H9 (cell line): ENCODE results near the gene EZH2. TPM values are rescaled to one million over a fixed set of nuclear protein-coding genes. Genes with fewer than 3 reads are reported as not detected.

ENCODE experiments used
- DNase-seq: peaks from one replicate; pipeline ENCODE4 v3.0.0-alpha.2; 2017
- H2AFZ ChIP-seq: one replicate; pipeline ENCODE4 v1.6.1; 2013; ENCODE audit warnings: mild to moderate bottlenecking, low read length, control low read depth, moderate library complexity
- H2AK5ac ChIP-seq: 2 replicates; pipeline ENCODE4 v1.6.1; 2013; ENCODE audit warnings: low read length, control low read depth, mixed read lengths; ENCODE audit not compliant: insufficient read length
- H2BK120ac ChIP-seq: one replicate; pipeline ENCODE4 v1.6.1; 2013; ENCODE audit warnings: low read depth, mild to moderate bottlenecking, low read length, control low read depth, inconsistent platforms; ENCODE audit not compliant: poor library complexity, severe bottlenecking
- H2BK12ac ChIP-seq: 2 replicates; pipeline ENCODE4 v1.6.1; 2013; ENCODE audit warnings: low read length, control low read depth, mixed read lengths, low read depth; ENCODE audit not compliant: insufficient read length
- H2BK15ac ChIP-seq: 2 replicates; pipeline ENCODE4 v1.6.1; 2013; ENCODE audit warnings: low read depth, low read length, control low read depth
- H2BK20ac ChIP-seq: one replicate; pipeline ENCODE4 v1.6.1; 2013; ENCODE audit warnings: low read depth, mild to moderate bottlenecking, low read length, control low read depth, inconsistent platforms; ENCODE audit not compliant: poor library complexity, severe bottlenecking
- H2BK5ac ChIP-seq: 2 replicates; pipeline ENCODE4 v1.6.1; 2013; ENCODE audit warnings: low read length, control low read depth, mixed read lengths; ENCODE audit not compliant: insufficient read length
- H3K14ac ChIP-seq: 2 replicates; pipeline ENCODE4 v1.6.1; 2013; ENCODE audit warnings: low read length, control low read depth; ENCODE audit not compliant: insufficient read depth
- H3K18ac ChIP-seq: 2 replicates; pipeline ENCODE4 v1.6.1; 2013; ENCODE audit warnings: low read depth, mild to moderate bottlenecking, mixed read lengths, low read length, control low read depth; ENCODE audit not compliant: insufficient read length
- H3K23ac ChIP-seq: 2 replicates; pipeline ENCODE4 v1.6.1; 2013; ENCODE audit warnings: low read length, control low read depth, mixed read lengths, low read depth; ENCODE audit not compliant: insufficient read length
- H3K23me2 ChIP-seq: 2 replicates; pipeline ENCODE4 v1.6.1; 2013; ENCODE audit warnings: low read depth, mild to moderate bottlenecking, mixed read lengths, low read length, control low read depth; ENCODE audit not compliant: insufficient read length, poor library complexity, severe bottlenecking
- H3K27ac ChIP-seq: 2 replicates; pipeline ENCODE4 v1.5.1; 2013; ENCODE audit warnings: low read length, control low read depth, mixed read lengths, low read depth; ENCODE audit not compliant: insufficient read length
- H3K27me3 ChIP-seq: 2 replicates; pipeline ENCODE4 v1.6.1; 2013; ENCODE audit warnings: low read length, control low read depth, inconsistent platforms; ENCODE audit not compliant: insufficient read depth
- H3K4ac ChIP-seq: 2 replicates; pipeline ENCODE4 v1.6.1; 2013; ENCODE audit warnings: low read depth, mild to moderate bottlenecking, control low read depth, inconsistent platforms, low read length, moderate library complexity
- H3K4me1 ChIP-seq: 2 replicates; pipeline ENCODE4 v1.6.1; 2013; ENCODE audit warnings: low read length, control low read depth, inconsistent platforms; ENCODE audit not compliant: insufficient read depth
- H3K4me2 ChIP-seq: 2 replicates; pipeline ENCODE4 v1.6.1; 2013; ENCODE audit warnings: low read length, control low read depth, mixed read lengths; ENCODE audit not compliant: insufficient read length, insufficient read depth
- H3K56ac ChIP-seq: 2 replicates; pipeline ENCODE4 v1.6.1; 2013; ENCODE audit warnings: low read depth, mild to moderate bottlenecking, mixed read lengths, low read length, control low read depth; ENCODE audit not compliant: insufficient read length
- H3K79me1 ChIP-seq: 2 replicates; pipeline ENCODE4 v1.6.1; 2013; ENCODE audit warnings: low read depth, mild to moderate bottlenecking, moderate library complexity, low read length, control low read depth, inconsistent platforms; ENCODE audit not compliant: insufficient read depth, poor library complexity, severe bottlenecking
- H3K79me2 ChIP-seq: 2 replicates; pipeline ENCODE4 v1.6.1; 2013; ENCODE audit warnings: low read length, control low read depth, inconsistent platforms; ENCODE audit not compliant: insufficient read depth
- H3K9ac ChIP-seq: 2 replicates; pipeline ENCODE4 v1.6.1; 2013; ENCODE audit warnings: low read length, control low read depth, mixed read lengths; ENCODE audit not compliant: insufficient read length; ENCODE audit errors: extremely low read depth
- H3K9me3 ChIP-seq: one replicate; pipeline ENCODE4 v1.6.1; 2013; ENCODE audit warnings: low read depth, low read length, inconsistent platforms; ENCODE audit not compliant: control insufficient read depth
- H3T11ph ChIP-seq: one replicate; pipeline ENCODE4 v1.6.1; 2013; ENCODE audit warnings: mild to moderate bottlenecking, low read length, control low read depth, inconsistent platforms
- H4K20me1 ChIP-seq: one replicate; pipeline ENCODE4 v1.6.1; 2013; ENCODE audit not compliant: control insufficient read depth, insufficient read length, insufficient read depth
- H4K5ac ChIP-seq: 2 replicates; pipeline ENCODE4 v1.6.1; 2013; ENCODE audit warnings: low read depth, mild to moderate bottlenecking, mixed read lengths, low read length, control low read depth; ENCODE audit not compliant: insufficient read length
- H4K8ac ChIP-seq: replicated peaks from 2 replicates; pipeline ENCODE4 v1.6.1; 2013; ENCODE audit warnings: low read length, control low read depth, mixed read lengths, low read depth; ENCODE audit not compliant: insufficient read length
- H4K91ac ChIP-seq: 2 replicates; pipeline ENCODE4 v1.6.1; 2013; ENCODE audit warnings: low read depth, mild to moderate bottlenecking, moderate library complexity, mixed read lengths, low read length, control low read depth; ENCODE audit not compliant: insufficient read length
- H3K27ac Mint-ChIP-seq, 3 experiments: 2 replicates in 2 of 3; 3 replicates in 1 of 3; pipeline ENCODE4 v1.8.0; 2020 to 2021; ENCODE audit warnings: mixed read lengths in 3 of 3, mild to moderate bottlenecking in 1 of 3, moderate library complexity in 1 of 3
- H3K27me3 Mint-ChIP-seq: 2 replicates; pipeline ENCODE4 v1.8.0; 2021; ENCODE audit warnings: low read depth, mild to moderate bottlenecking, moderate library complexity, mixed read lengths
- H3K36me3 Mint-ChIP-seq, 3 experiments: 2 replicates in 2 of 3; 3 replicates in 1 of 3; pipeline ENCODE4 v1.8.0; 2020 to 2021; ENCODE audit warnings: low read depth in 3 of 3, mixed read lengths in 3 of 3; ENCODE audit not compliant: insufficient read depth in 1 of 3
- H3K4me1 Mint-ChIP-seq, 2 experiments: 2 replicates each; pipeline ENCODE4 v1.8.0; 2020; ENCODE audit warnings: mixed read lengths in 2 of 2
- H3K4me3 Mint-ChIP-seq, 2 experiments: 2 replicates in 1 of 2; 3 replicates in 1 of 2; pipeline ENCODE4 v1.8.0; 2020 to 2021; ENCODE audit warnings: mild to moderate bottlenecking in 2 of 2, mixed read lengths in 2 of 2, moderate library complexity in 1 of 2
- H3K9me3 Mint-ChIP-seq, 2 experiments: 2 replicates in 1 of 2; 3 replicates in 1 of 2; pipeline ENCODE4 v1.8.0; 2020; ENCODE audit warnings: mild to moderate bottlenecking in 2 of 2, mixed read lengths in 2 of 2, moderate library complexity in 1 of 2
- CTCF ChIP-seq: fragments of 200-600 bp; sonication (generic); conservative IDR thresholded peaks from 3 replicates; pipeline ENCODE4 v1.8.0; 2021; ENCODE audit warnings: antibody characterized with exemption, mild to moderate bottlenecking
- WGBS: extraction: QIAGEN DNeasy Blood & Tissue Kit; methylation state at CpG from one replicate; pipeline ENCODE4 v1.1.7; 2013; ENCODE audit warnings: missing lambda C conversion rate, low lambda C conversion rate, mixed read lengths; ENCODE audit not compliant: insufficient read length; ENCODE audit errors: extremely low coverage; 5-methylcytosine and 5-hydroxymethylcytosine counted together
- total RNA-seq: library from RNA; stranded (reverse); gene quantifications from 2 replicates; pipeline ENCODE4 v1.2.1, GENCODE V29; 2021

EZH2 gene
- total RNA-seq, 1 experiment from 2014 or later, result 41.3 TPM

GRCh38 chr7:148787571-148788295, 96.4 kb downstream of the EZH2 start:
- Histone ChIP-seq H3K79me2 (no peaks in the 10 kb centered on the region), H3K56ac (no peak overlapping the region), H4K5ac (no peak overlapping the region), H2AK5ac (no peak overlapping the region), H3K14ac (no peak overlapping the region), H2BK5ac (no peak overlapping the region), H3T11ph (no peak overlapping the region), H2BK120ac (no peak overlapping the region), H3K4ac (no peak overlapping the region), H4K91ac (no peak overlapping the region), H2BK15ac (no peak overlapping the region), H3K27ac (no peak overlapping the region), H3K4me2 (no peak overlapping the region), H4K20me1 (no peaks in the 10 kb centered on the region), H3K4me1 (no peaks in the 10 kb centered on the region), H4K8ac (no peak overlapping the region), H3K9me3 (no peaks in the 10 kb centered on the region), H3K23ac (no peak overlapping the region), H3K9ac (no peak overlapping the region), H2AFZ (no peak overlapping the region), H3K23me2 (no peaks in the 10 kb centered on the region), H3K27me3 (no peaks in the 10 kb centered on the region), H2BK20ac (no peak overlapping the region), H3K79me1 (no peaks in the 10 kb centered on the region), H3K18ac (no peak overlapping the region), H2BK12ac (no peak overlapping the region)
- Mint-ChIP-seq H3K4me1 (no peaks in the 10 kb centered on the region), H3K36me3 (peaks cover 54 to 85% (median 85%) of the 10 kb centered on the region in 3 experiments; a peak in 6 of 7 replicates), H3K27me3 (no peaks in the 10 kb centered on the region), H3K4me3 (no peak overlapping the region), H3K27ac (no peak overlapping the region; a peak in 1 of 7 replicates), H3K9me3 (no peaks in the 10 kb centered on the region)
- DNase-seq, result no peak
- WGBS, result no CpG with 5 or more reads among the region's 14 CpGs
- no peak for TF ChIP-seq CTCF
